NCI-H146 treated with DMSO at 0.1 percent for 48 hours (cell line): ENCODE measurements around the gene HOXA5.

ENCODE experiments used
- DNase-seq: peaks from one replicate; lab custom pipeline; 2025; ENCODE audit not compliant: unreplicated experiment; lab: John Stamatoyannopoulos, UW

HOXA5 gene

GRCh38 chr7:27160546-27161213 is 17.2 kb upstream of the HOXA5 start:
- peak; percentile 70 for DNase-seq

GRCh38 chr7:27160145-27160545 is 16.7 kb upstream of the HOXA5 start:
- DNase-seq, result no peak

GRCh38 chr7:27159266-27160144 is 16.0 kb upstream of the HOXA5 start:
- no peak for DNase-seq

GRCh38 chr7:27158436-27159265 is 15.2 kb upstream of the HOXA5 start:
- no peak for DNase-seq

GRCh38 chr7:27157702-27158431 is 14.4 kb upstream of the HOXA5 start:
- no peak for DNase-seq

- DNase-seq, result no peak
Observed at GRCh38 chr7:27156916-27157701, 13.6 kb upstream of the HOXA5 start.

- peak; percentile 54 for DNase-seq
Observed at GRCh38 chr7:27156508-27156898, 13.0 kb upstream of the HOXA5 start, which contains the start of gene HOXA7. Gene HOXA7 (minus strand): TSS chr7:27156675. CDS start chr7:27156545, 130 bp downstream.

- no peak for DNase-seq
Observed at GRCh38 chr7:27155816-27156507, 12.5 kb upstream of the HOXA5 start.

- DNase-seq, result no peak
Observed at GRCh38 chr7:27154901-27155815, 11.7 kb upstream of the HOXA5 start.

GRCh38 chr7:27154369-27154768 is 10.9 kb upstream of the HOXA5 start:
- DNase-seq, result no peak

- DNase-seq, result no peak
Observed at GRCh38 chr7:27153526-27153925, 10.0 kb upstream of the HOXA5 start.

GRCh38 chr7:27152816-27153442 is 9.4 kb upstream of the HOXA5 start:
- no peak for DNase-seq

GRCh38 chr7:27151931-27152815 is 8.7 kb upstream of the HOXA5 start, which contains the start of gene HOXA3:
Gene HOXA3 (minus strand): TSS chr7:27152583. CDS start chr7:27110640, 41,943 bp downstream.
- no peak for DNase-seq

- DNase-seq, result no peak
Observed at GRCh38 chr7:27151341-27151930, 8.0 kb upstream of the HOXA5 start.

- no peak for DNase-seq
Observed at GRCh38 chr7:27150568-27151340, 7.3 kb upstream of the HOXA5 start.
